Lung (tissue), 12 donors: ENCODE results near the gene PDZD2. TPM values are rescaled to one million over a fixed set of nuclear protein-coding genes. Genes with fewer than 3 reads are reported as not detected.

Experiments
- ATAC-seq: fragments of 200-7000 bp; cut with Tn5 transposase; one replicate; pipeline ENCODE4 v1.9.1; 2020; ENCODE audit warnings: moderate number of reproducible peaks; ENCODE audit not compliant: insufficient read depth, low FRiP score
- DNase-seq, 3 donors: peaks; one replicate each; pipeline ENCODE4 v3.0.0-alpha.2; 2013 to 2017
- H3K27ac ChIP-seq, 2 donors: one replicate each; pipeline ENCODE4 v1.5.1; 2013; ENCODE audit warnings: mild to moderate bottlenecking in 2 of 2, moderate library complexity in 2 of 2, control low read depth in 1 of 2, inconsistent platforms in 1 of 2, low read depth in 1 of 2, low read length in 1 of 2
- H3K27me3 ChIP-seq, 3 donors: one replicate each; pipeline ENCODE4 v1.5.1; 2013; ENCODE audit warnings: low read length in 2 of 3; ENCODE audit not compliant: control insufficient read depth in 3 of 3, insufficient read depth in 3 of 3
- H3K36me3 ChIP-seq, 4 donors: one replicate each; pipeline ENCODE4 v1.5.1; 2013; ENCODE audit warnings: low read length in 4 of 4, mild to moderate bottlenecking in 1 of 4, moderate library complexity in 1 of 4; ENCODE audit not compliant: control insufficient read depth in 4 of 4, insufficient read depth in 4 of 4
- H3K4me1 ChIP-seq, 5 donors: one replicate each; pipeline ENCODE4 v1.5.1; 2013; ENCODE audit warnings: low read length in 5 of 5, mild to moderate bottlenecking in 2 of 5, moderate library complexity in 1 of 5; ENCODE audit not compliant: control insufficient read depth in 5 of 5, insufficient read depth in 5 of 5
- H3K4me3 ChIP-seq: one replicate; pipeline ENCODE4 v1.5.1; 2013; ENCODE audit warnings: mild to moderate bottlenecking, control low read depth, moderate library complexity
- H3K9ac ChIP-seq, 2 donors: one replicate each; pipeline ENCODE4 v1.5.1; 2013; ENCODE audit warnings: low read length in 2 of 2, control low read depth in 1 of 2; ENCODE audit not compliant: insufficient read depth in 1 of 2
- H3K9me3 ChIP-seq, 4 donors: one replicate each; pipeline ENCODE4 v1.5.1; 2013; ENCODE audit warnings: low read length in 3 of 4, mild to moderate bottlenecking in 1 of 4, moderate library complexity in 1 of 4; ENCODE audit not compliant: control insufficient read depth in 4 of 4, insufficient read depth in 3 of 4
- WGBS, 2 donors: extraction: QIAGEN DNeasy Blood & Tissue Kit; methylation state at CpG; one replicate each; pipeline ENCODE4 v1.1.7; 2013; 5-methylcytosine and 5-hydroxymethylcytosine counted together
- polyA plus RNA-seq, 2 donors: library from polyadenylated mRNA; stranded (reverse); fragments of 200-250 nt; gene quantifications; one replicate each; pipeline ENCODE4 v1.2.1, GENCODE V29; 2013
- total RNA-seq, 2 donors: library from RNA; depleted of rRNA in 1 of 2; stranded (reverse); fragments of >200 nt in 1 of 2; gene quantifications; one replicate each; pipeline ENCODE4 v1.2.1, GENCODE V29; 2014 to 2021
- TF ChIP-seq, protein P1 (sequence below): IDR thresholded peaks from 2 replicates; pipeline ENCODE4 v1.5.1; 2012; ENCODE audit warnings: mild to moderate bottlenecking; ENCODE audit errors: control extremely low read depth, extremely low read depth
- donor health status: control.
- donor health status: control.
- donor health status: Bipolar disorder and iron deficiency.
- donor health status: healthy.
- donor health status: DM: yes; HTN: yes; CAD: no.

The PDZD2 gene
- total and polyA plus RNA-seq, 4 donors, result 9.2 to 56.3 (median 24.8) TPM

DNA sequence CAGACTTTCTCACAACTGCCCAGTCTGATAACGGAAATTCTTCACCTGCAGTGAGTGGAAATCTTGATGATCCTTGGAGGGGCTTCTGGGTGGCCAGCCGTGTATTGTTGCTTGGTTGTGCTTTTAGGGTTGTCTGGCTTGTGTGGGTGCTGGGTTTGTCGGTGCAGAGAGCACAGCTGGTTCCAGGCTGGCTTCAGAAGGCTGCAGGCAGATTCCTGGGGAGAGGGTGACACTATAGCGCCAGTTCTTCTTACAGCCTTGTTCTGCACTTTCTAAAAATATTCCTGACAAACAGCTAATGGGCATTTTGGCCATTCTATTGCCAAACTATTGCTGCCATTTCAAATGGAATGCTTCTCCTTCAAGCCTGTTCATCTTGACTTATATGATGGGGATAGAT, 99.3 kb downstream of the PDZD2 start:
- Histone ChIP-seq H3K27me3 (no peaks in the 10 kb centered on the region), H3K4me3 (no peak overlapping the region), H3K36me3 (no peaks in the 10 kb centered on the region), H3K9me3 (no peaks in the 10 kb centered on the region), H3K27ac (peak overlapping the region in 1 of 2 donors; percentile 25), H3K9ac (no peak overlapping the region), H3K4me1 (peaks cover 0 to 25% (median 0%) of the 10 kb centered on the region in 5 donors)
- DNase-seq (no peak), ATAC-seq (no peak)
- TF ChIP-seq, protein P1, sequence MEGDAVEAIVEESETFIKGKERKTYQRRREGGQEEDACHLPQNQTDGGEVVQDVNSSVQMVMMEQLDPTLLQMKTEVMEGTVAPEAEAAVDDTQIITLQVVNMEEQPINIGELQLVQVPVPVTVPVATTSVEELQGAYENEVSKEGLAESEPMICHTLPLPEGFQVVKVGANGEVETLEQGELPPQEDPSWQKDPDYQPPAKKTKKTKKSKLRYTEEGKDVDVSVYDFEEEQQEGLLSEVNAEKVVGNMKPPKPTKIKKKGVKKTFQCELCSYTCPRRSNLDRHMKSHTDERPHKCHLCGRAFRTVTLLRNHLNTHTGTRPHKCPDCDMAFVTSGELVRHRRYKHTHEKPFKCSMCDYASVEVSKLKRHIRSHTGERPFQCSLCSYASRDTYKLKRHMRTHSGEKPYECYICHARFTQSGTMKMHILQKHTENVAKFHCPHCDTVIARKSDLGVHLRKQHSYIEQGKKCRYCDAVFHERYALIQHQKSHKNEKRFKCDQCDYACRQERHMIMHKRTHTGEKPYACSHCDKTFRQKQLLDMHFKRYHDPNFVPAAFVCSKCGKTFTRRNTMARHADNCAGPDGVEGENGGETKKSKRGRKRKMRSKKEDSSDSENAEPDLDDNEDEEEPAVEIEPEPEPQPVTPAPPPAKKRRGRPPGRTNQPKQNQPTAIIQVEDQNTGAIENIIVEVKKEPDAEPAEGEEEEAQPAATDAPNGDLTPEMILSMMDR, result no peak
- 82 to 83% methylated on average over 4 of the region's 4 CpGs for WGBS, 2 donors

DNA sequence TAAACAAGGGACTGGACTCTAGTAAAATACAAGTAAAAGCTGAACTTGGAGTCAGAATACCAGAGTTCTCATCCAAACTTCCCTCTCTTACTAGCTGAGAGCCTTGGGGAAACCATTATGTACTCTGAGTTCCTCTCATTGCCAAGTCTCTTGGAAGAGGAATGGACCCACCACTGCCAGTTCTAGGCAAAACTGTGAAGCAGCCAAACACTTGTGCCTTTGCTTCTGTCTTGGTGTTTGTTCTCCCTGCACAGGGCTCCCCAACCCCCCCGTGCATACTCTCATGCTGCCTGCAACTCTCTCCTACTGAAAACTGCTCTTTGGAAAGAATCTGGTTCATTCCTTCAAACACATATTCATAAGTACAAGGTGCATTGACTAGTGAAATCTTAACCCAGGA, 102.6 kb downstream of the PDZD2 start:
- Histone ChIP-seq H3K4me3 (no peak overlapping the region), H3K27ac (no peak overlapping the region), H3K36me3 (no peaks in the 10 kb centered on the region), H3K27me3 (no peaks in the 10 kb centered on the region), H3K4me1 (peaks cover 0 to 22% (median 0%) of the 10 kb centered on the region in 5 donors), H3K9me3 (no peaks in the 10 kb centered on the region), H3K9ac (no peak overlapping the region)
- ATAC-seq, result no peak
- WGBS, 2 donors, result 45 to 81% methylated on average over 1 of the region's 1 CpG
- TF ChIP-seq, protein P1, result no peak
- no peak for DNase-seq

DNA sequence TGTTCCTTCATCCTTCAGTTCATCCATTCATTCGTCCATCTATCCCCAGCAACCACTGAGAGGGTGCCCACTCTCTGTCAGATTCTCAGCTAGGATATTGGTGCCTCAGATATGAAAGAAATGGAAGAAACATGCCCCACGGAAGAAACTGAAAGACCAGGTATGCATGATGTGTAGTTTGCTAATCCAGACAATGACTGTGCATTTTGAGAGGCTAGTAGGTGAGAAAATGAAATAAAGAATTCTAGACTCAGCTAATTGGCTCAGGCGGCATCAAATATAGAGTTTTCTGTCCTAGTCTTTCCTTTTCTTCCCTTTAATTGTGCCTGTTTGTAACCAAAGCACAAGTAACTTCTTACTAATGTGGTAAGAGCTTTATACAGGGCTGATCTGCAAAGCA, 104.7 kb downstream of the PDZD2 start:
- ATAC-seq, result no peak
- Histone ChIP-seq H3K27ac (no peak overlapping the region), H3K36me3 (no peaks in the 10 kb centered on the region), H3K4me1 (peaks cover 0 to 25% (median 0%) of the 10 kb centered on the region in 5 donors), H3K9me3 (no peaks in the 10 kb centered on the region), H3K4me3 (no peak overlapping the region), H3K27me3 (no peaks in the 10 kb centered on the region), H3K9ac (no peak overlapping the region)
- TF ChIP-seq, protein P1, result no peak
- 92 to 93% methylated on average over 3 of the region's 3 CpGs for WGBS, 2 donors
- DNase-seq, result no peak

DNA sequence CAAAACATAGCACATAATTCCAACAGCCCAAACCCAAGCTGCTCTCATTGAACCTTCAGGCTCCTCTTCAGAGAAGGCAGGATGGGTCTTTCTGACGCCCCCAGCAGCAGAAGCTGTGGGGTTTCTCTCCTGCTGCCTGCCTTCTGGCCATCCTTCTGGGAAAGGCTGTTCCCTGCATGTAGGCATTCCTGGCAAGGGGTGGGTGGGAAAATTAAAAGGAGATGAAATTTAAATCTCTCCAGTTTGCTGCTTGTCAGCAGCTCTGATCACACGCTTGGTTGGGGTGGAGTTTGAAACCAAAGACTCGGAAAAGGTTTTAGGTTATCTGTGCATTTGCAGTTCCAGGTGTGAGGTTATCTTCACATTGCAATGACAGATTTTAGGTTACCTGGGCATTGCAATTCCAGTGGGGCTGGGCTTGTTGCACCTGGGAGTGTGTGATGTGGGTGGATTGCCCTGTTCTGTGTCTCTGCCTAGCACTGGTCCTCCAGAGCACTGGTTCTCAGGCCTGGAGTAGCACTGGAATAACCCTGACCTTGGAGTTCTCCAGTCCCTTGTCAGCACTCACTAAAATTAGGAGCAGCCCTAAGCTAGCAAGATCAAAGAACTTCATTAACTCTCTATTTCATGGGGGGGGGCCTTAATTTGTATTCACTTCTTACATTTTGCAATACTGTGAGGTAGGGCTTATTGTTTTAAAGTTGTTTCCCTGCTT, 109.7 kb downstream of the PDZD2 start:
- Histone ChIP-seq H3K9ac (no peak overlapping the region), H3K4me3 (no peak overlapping the region), H3K36me3 (no peaks in the 10 kb centered on the region), H3K27ac (no peak overlapping the region), H3K4me1 (peaks cover 0 to 15% (median 0%) of the 10 kb centered on the region in 5 donors), H3K9me3 (peaks cover 0 to 4% (median 0%) of the 10 kb centered on the region in 4 donors), H3K27me3 (no peaks in the 10 kb centered on the region)
- TF ChIP-seq, protein P1, result no peak
- DNase-seq, result no peak
- no peak for ATAC-seq
- WGBS, 2 donors, result 90 to 98% methylated on average over 3 of the region's 3 CpGs
